Stimulated activated naive B cell treated with anti-CD40 and anti-IgM and Interleukin-4, amounts not matched to agents 10 μg/mL and 1 μg/mL and 100 μg/mL, for 72 hours (primary cell): ENCODE data around the gene IPP.
"Not testable (repeated sequence)": the region's sequence is repeated elsewhere in the genome, so short reads cannot be mapped to it uniquely, and the experiment has no call there.

ENCODE experiments used
- ATAC-seq, 2 donors: fragments of 150-1000 bp; cut with Tn5 transposase; replicated peaks; 2 replicates each; pipeline ENCODE4 v1.10.0; 2021; ENCODE audit warnings: moderate library complexity in 1 of 2
- DNase-seq: peaks from one replicate; pipeline ENCODE4 v3.0.0; 2021
- H3K27ac Mint-ChIP-seq: one replicate; pipeline ENCODE4 v1.8.0; 2022; ENCODE audit warnings: mild to moderate bottlenecking, mixed read lengths
- H3K27me3 Mint-ChIP-seq, 2 donors: one replicate each; pipeline ENCODE4 v1.8.0; 2022; ENCODE audit warnings: mixed read lengths in 2 of 2
- H3K36me3 Mint-ChIP-seq, 2 donors: one replicate each; pipeline ENCODE4 v1.8.0; 2022; ENCODE audit warnings: mixed read lengths in 2 of 2, mild to moderate bottlenecking in 1 of 2
- H3K4me1 Mint-ChIP-seq, 2 donors: one replicate each; pipeline ENCODE4 v1.8.0; 2022; ENCODE audit warnings: mixed read lengths in 2 of 2, mild to moderate bottlenecking in 1 of 2
- H3K4me3 Mint-ChIP-seq, 2 donors: one replicate each; pipeline ENCODE4 v1.8.0; 2022; ENCODE audit warnings: mild to moderate bottlenecking in 2 of 2, mixed read lengths in 2 of 2, moderate library complexity in 1 of 2
- H3K9me3 Mint-ChIP-seq, 2 donors: one replicate each; pipeline ENCODE4 v1.8.0; 2022; ENCODE audit warnings: mixed read lengths in 2 of 2, mild to moderate bottlenecking in 1 of 2

Gene IPP

DNA sequence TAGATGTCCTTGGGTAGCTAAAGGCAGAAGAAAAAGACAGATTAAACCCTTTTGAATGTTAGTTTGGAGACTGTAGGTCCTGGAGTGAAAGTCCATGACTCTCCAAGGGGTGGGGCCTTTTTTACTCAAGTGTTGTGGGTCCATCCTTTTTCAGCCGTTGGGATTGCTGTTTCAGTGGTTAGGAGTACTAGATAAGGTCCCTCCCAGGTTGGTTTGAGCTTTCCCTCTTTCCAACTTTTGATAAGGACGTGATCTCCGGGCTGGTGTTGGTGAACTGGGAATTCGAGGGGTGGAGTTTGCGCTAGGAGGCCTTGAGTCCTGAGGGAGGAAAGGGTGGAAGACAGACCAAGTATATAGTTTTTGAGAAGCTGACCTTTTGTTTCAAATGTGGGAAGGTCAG lies 5.2 kb upstream of the IPP start:
- no peak for ATAC-seq
- Mint-ChIP-seq H3K4me1 (no peaks in the 10 kb centered on the region), H3K27me3 (peaks cover 7 to 8% of the 10 kb centered on the region in 2 donors)

DNA sequence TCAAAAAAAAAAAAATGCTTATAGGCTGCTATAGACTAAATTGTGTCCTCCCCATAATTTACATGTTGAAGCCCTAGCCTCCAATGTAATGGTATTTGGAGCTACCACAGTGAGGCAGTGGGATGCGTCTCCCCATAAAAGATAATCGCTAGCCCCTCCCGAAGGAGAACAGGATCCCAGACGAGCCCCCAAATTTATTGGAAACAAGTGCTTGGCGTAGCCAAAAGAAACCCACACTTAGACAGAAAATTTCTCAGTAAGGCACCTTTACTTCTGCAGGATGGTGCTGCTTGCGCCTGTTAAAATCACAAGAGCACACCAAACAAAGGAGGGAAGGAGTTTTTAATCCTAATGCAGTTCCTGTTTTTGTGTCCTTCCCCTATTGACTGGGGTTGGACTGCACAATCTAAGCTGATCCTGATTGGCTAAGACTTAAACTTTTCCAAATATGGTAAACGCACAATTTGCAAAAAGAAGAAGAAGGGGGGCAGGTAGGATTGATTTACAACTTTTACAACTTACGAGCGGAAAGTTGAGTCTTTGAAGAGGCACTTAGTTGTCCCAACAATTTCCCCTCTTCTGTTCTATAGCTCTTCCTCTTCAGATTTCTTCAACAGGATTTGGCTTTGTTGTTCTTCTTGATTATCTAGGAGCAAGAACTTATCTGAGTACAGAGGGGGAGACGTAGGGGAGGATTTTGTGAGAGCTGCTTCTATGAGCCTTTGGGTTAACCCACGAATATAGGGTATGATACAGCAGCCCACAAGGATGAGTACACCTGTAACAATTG lies 3.0 kb upstream of the IPP start:
- H3K27me3 Mint-ChIP-seq, result no peaks in the 10 kb centered on the region
- H3K4me1 Mint-ChIP-seq, result peaks cover 5 to 6% of the 10 kb centered on the region in 2 donors
- ATAC-seq, result no peak
- peaks cover 0 to 3% of the 10 kb centered on the region in 2 donors for H3K9me3 Mint-ChIP-seq
- H3K27ac Mint-ChIP-seq, result no peak overlapping the region
- no peaks in the 10 kb centered on the region for H3K36me3 Mint-ChIP-seq
- no peak overlapping the region for H3K4me3 Mint-ChIP-seq
- no peak for DNase-seq

More for the DNA sequence above, 5.2 kb upstream of the IPP start:
- DNase-seq, result no peak
- peaks cover 0 to 3% of the 10 kb centered on the region in 2 donors for H3K9me3 Mint-ChIP-seq
- H3K36me3 Mint-ChIP-seq, result no peaks in the 10 kb centered on the region
- H3K27ac Mint-ChIP-seq, result no peak overlapping the region
- no peak overlapping the region for H3K4me3 Mint-ChIP-seq

DNA sequence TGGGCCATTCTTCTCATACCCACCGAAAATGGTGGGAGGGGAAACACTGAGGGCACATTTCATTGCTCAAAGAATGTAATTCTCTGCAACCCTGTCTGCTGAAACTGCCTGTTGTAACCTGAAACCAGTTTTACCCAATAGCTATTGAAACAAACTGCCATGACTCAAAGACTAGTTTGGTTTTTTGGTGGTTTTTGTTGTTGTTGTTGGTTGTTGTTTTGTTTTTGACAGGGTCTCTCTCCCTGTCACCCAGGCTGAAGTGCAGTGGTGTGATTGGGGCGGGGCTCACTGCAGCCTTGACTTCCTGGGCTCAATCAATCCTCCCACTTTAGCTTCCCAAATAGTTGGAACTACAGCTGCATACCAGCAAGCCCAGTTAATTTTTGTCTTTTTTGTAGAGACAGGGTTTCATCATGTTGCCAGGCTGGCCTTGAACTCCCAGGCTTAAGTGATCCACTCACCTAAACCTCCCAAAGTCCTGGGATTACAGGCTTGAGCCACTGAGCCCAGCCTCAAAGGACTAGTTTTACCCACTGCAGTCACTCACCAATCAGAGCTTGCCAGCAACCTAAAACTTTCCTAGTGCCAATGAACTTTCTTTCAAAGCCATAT lies 2.1 kb upstream of the IPP start:
- H3K4me1 Mint-ChIP-seq, result peaks cover 5 to 6% of the 10 kb centered on the region in 2 donors
- no peak overlapping the region for H3K27ac Mint-ChIP-seq
- H3K27me3 Mint-ChIP-seq, result no peaks in the 10 kb centered on the region
- H3K4me3 Mint-ChIP-seq, result no peak overlapping the region
- ATAC-seq (no peak), DNase-seq (no peak)
- no peaks in the 10 kb centered on the region for H3K36me3 Mint-ChIP-seq
- H3K9me3 Mint-ChIP-seq, result peaks cover 0 to 3% of the 10 kb centered on the region in 2 donors

DNA sequence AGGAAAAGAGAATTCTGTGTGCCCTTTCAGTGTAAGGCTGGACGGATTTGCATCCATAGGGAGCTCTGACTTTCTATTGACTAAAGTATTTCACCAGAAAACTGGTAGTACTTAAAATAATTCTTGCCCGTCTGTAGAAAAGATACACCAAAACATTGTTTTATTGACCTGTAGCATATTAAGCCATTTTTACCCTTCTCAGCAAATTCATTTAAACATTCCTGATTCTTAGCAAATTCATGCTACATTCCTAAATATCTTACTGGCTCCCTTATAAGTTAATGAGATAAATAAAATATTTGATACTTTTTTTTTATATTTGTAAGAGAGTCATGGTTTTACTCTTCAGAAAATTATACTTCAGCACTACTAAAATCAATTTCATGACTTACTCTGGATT lies 1.6 kb upstream of the IPP start:
- peak overlapping the region; percentile 80 for H3K27ac Mint-ChIP-seq

DNA sequence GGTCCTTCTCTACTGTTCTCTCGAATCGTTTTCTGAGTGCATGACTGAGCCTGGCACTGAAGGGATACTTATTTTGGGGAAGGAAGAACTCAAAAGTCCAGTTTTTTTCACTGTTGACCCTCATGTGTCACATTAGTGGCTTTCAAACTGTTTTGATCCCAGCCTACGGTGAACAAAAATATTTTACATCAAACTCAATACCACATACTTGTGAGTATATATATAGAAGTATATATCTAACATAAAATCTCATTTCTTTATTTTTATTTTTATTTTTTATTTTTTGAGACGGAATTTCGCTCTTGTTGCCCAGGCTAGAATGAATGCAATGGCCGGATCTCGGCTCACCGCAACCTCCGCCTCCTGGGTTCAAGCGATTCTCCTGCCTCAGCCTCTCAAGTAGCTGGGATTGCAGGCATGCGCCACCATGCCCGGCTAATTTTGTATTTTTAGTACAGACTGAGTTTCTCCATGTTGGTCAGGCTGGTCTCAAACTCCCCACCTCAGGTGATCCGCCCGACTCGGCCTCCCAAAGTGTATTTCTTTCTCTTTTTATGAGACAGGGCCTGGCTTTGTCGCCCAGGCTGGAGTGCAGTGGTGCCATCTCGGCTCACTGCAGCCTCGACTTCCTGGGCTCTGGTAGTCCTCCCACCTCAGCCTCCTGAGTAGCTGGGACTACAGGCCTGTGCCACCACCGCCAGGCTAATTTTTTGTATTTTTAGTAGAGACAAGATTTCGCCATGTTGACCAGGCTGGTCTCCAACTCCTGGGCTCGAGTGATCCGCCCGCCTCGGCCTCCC lies 786 bp upstream of the IPP start:
- Mint-ChIP-seq H3K4me3 (peak overlapping the region; percentile 98 to 100), H3K27ac (peak overlapping the region; percentile 99)
- H3K36me3 Mint-ChIP-seq, ATAC-seq, H3K27me3 Mint-ChIP-seq, H3K4me1 Mint-ChIP-seq, DNase-seq, H3K9me3 Mint-ChIP-seq: not testable (repeated sequence)

More for the DNA sequence above, 1.6 kb upstream of the IPP start:
- Mint-ChIP-seq H3K4me1 (peaks cover 5 to 6% of the 10 kb centered on the region in 2 donors), H3K4me3 (no peak overlapping the region), H3K27me3 (no peaks in the 10 kb centered on the region), H3K36me3 (no peaks in the 10 kb centered on the region), H3K9me3 (peaks cover 0 to 3% of the 10 kb centered on the region in 2 donors)
- DNase-seq (no peak), ATAC-seq (no peak)

DNA sequence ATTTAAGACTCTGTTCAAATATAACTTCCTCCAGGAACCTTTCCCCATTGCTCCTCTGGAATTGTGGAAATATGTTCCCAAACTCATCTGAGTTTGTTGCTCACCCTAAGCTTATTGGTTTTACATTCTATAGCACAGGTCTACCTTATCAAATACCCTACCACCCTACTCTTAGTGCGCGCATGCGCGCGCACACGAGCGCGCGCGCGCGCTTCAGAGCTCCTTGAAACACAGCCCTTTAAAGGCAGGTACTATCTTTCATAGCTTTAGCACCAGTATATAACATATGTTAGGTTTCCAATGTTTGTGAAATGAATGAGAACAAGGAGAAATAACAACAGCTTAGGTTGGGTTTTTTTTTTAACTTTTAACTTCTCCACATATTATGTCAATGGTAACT lies 3.5 kb downstream of the IPP start:
- Mint-ChIP-seq H3K27me3 (no peaks in the 10 kb centered on the region), H3K27ac (no peak overlapping the region), H3K36me3 (peaks cover 8 to 12% of the 10 kb centered on the region in 2 donors), H3K4me1 (peaks cover 5 to 6% of the 10 kb centered on the region in 2 donors), H3K4me3 (no peak overlapping the region), H3K9me3 (no peaks in the 10 kb centered on the region)
- no peak for ATAC-seq
- no peak for DNase-seq

DNA sequence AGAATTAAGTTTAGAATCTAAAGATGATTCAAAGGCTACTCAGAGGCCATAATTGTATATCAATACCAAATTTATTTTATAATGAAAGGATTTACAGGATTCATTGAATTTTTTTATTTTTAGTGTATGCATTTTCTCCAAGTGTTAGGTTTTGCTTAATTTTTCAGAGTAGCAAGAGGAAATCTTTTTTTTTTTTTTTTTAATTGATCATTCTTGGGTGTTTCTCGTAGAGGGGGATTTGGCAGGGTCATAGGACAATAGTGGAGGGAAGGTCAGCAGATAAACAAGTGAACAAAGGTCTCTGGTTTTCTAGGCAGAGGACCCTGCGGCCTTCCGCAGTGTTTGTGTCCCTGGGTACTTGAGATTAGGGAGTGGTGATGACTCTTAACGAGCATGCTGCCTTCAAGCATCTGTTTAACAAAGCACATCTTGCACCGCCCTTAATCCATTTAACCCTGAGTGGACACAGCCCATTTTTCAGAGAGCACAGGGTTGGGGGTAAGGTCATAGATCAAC lies 10.8 kb downstream of the IPP start:
- peaks cover 18 to 22% of the 10 kb centered on the region in 2 donors for H3K36me3 Mint-ChIP-seq
- H3K9me3 Mint-ChIP-seq, DNase-seq, ATAC-seq, H3K27me3 Mint-ChIP-seq, H3K4me1 Mint-ChIP-seq, H3K27ac Mint-ChIP-seq, H3K4me3 Mint-ChIP-seq: not testable (repeated sequence)

DNA sequence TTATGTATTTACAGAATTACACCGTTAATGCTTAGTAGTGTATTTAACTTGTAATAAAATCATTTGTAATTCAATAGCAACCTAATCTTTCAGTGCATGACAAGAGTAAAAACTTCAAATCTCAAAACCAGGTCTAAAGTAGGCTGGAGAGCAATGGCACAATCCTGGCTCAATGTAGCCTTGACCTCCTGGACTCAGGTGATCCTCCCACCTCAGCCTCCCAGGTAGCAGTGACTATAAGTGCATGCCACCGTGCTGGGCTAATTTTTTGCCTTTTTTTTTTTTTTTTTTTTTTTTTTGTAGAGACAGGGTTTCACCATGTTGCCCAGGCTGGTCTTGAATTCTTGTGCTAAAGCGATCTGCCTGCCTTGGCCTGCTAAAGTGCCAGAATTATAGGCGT lies 11.3 kb downstream of the IPP start:
- H3K27ac Mint-ChIP-seq, result no peak overlapping the region
- peaks cover 14 to 19% of the 10 kb centered on the region in 2 donors for H3K36me3 Mint-ChIP-seq
- H3K4me3 Mint-ChIP-seq, result no peak overlapping the region
- peaks cover 0 to 3% of the 10 kb centered on the region in 2 donors for H3K4me1 Mint-ChIP-seq
- no peaks in the 10 kb centered on the region for H3K27me3 Mint-ChIP-seq
- DNase-seq (no peak), ATAC-seq (no peak)
- H3K9me3 Mint-ChIP-seq, result no peaks in the 10 kb centered on the region

DNA sequence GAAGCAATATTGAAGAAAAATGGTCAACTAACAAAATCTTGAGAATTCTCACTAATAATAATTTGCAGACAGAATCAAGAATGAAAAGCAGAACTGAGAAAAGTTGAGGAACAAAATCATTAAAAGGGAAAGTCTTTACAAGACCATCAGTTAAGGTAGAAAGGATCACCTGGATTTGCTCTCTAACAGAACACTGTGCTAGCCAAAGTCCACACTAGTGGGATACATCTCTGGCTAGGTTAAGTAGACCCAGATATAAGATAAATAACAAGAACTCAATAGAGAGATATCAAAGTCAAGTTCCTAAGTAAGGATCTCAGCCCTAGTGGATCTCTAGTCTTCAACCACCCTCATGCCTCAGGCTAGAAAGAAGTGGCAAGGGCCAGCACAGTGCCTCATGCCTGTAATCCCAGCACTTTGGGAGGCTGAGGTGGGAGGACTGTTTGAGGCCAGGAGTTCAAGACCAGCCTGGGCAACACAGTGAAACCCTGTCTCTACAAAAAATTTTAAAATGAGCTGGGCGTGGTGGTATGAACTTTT lies 19.6 kb downstream of the IPP start:
- peaks cover 4 to 5% of the 10 kb centered on the region in 2 donors for H3K36me3 Mint-ChIP-seq
- ATAC-seq (peak; percentile 60 to 65), DNase-seq (no peak)
- no peak overlapping the region for H3K4me3 Mint-ChIP-seq
- H3K27ac Mint-ChIP-seq, result no peak overlapping the region
- H3K4me1 Mint-ChIP-seq, result peaks cover 11 to 12% of the 10 kb centered on the region in 2 donors
- H3K9me3 Mint-ChIP-seq, result no peaks in the 10 kb centered on the region
- no peaks in the 10 kb centered on the region for H3K27me3 Mint-ChIP-seq

DNA sequence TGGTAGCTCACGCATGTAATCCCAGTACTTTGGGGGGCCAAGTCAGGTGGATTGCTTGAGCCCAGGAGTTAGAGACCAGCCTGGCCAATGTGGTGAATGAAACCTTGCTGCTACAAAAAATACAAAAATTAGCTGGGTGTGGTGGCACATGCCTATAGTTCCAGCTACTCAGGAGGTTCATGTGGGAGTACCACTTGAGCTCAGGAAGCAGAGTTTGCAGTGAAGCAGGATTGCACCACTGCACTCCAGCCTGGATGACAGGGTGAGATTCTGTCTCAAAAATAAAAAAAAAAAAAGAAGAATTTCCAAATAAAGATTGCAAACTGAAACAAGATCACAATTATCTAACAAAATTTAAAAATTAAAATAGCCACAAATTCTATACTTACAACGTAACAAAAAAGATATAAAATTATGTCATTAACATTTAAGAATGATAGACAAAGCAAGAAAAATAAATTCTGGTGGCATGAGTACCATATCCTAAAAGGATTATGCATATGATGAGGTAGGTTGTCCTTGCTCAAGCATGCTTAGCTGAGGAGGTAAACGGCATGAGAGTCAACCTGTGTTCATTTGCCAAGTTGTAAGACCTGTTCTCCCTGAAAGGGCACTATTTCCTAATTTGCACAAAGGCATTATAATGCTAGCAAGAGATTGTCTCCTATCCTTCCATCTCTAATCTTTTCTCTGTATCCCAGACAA lies 20.2 kb downstream of the IPP start:
- H3K27ac Mint-ChIP-seq, result no peak overlapping the region
- no peak overlapping the region for H3K4me3 Mint-ChIP-seq
- peaks cover 11 to 12% of the 10 kb centered on the region in 2 donors for H3K4me1 Mint-ChIP-seq
- peak in 1 of 2 donors; percentile 27 for ATAC-seq
- H3K9me3 Mint-ChIP-seq, result no peaks in the 10 kb centered on the region
- peaks cover 4 to 5% of the 10 kb centered on the region in 2 donors for H3K36me3 Mint-ChIP-seq
- DNase-seq, result no peak
- H3K27me3 Mint-ChIP-seq, result no peaks in the 10 kb centered on the region

DNA sequence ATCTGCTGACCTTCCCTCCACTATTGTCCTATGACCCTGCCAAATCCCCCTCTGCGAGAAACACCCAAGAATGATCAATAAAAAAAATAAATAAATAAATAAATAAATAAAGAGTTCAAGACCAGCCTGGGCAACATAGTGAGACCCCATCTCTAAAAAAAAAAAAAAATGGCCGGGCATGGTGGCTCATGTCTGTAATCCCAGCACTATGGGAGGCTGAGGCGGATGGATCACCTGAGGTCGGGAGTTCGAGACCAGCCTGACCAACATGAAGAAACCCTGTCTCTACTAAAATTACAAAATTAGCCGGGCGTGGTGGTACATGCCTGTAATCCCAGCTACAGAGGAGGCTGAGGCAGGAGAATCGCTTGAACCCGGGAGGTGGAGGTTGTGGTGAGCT lies 24.4 kb downstream of the IPP start:
- ATAC-seq, H3K9me3 Mint-ChIP-seq, H3K36me3 Mint-ChIP-seq, DNase-seq, H3K27me3 Mint-ChIP-seq, H3K4me1 Mint-ChIP-seq, H3K4me3 Mint-ChIP-seq, H3K27ac Mint-ChIP-seq: not testable (repeated sequence)

DNA sequence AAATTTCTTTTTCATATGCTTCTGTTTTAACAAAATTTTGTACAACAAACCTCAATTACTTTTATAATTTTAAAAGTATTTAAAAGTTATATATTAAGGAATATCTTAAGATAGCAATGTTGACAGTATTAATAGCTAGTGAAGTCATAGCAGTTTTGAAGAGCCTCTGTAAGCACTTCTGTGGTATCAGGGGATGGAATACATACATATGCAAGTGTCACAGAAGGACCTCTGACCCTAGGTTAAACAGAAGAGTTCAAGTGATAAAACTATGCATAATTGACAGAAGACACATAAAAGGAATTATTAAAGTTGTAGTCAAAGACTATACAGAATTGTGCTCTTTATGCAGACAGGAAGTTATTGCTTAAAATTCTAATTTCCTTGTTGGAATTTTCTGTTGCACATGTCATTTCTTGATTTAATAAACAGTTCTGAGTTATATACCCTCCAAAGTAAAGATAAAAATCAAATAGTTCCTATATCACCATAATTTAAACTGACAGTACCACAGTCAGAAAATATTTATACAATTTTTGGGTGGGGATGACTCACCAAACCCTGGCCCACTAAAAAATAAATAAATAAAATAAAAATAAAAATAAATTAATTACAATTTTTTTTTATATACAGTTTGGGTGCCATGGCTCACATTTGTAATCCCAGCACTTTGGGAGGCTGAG lies 27.1 kb downstream of the IPP start:
- H3K4me3 Mint-ChIP-seq, result no peak overlapping the region
- H3K36me3 Mint-ChIP-seq, result peaks cover under 1 to 4% of the 10 kb centered on the region in 2 donors
- H3K4me1 Mint-ChIP-seq, result no peaks in the 10 kb centered on the region
- H3K9me3 Mint-ChIP-seq, result no peaks in the 10 kb centered on the region
- no peaks in the 10 kb centered on the region for H3K27me3 Mint-ChIP-seq
- H3K27ac Mint-ChIP-seq, result no peak overlapping the region
- DNase-seq (no peak), ATAC-seq (no peak)

DNA sequence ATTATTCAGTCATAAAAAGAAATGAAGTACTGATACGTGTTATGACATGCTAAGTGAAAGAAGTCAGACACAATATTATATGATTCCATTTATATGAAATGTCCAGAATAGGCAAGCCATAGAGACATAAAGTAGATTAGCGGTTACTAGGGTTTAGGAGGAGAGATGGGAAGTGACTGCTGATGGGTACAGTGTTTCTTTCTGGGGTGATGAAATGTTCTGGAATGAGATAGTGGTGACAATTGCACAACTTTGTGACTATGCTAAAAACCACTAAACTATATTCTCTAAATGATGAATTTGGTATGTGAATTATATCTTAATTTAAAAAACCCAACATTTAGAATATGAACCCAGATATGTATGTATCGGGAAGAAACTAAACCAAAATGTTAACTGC lies 27.6 kb downstream of the IPP start:
- no peaks in the 10 kb centered on the region for H3K27me3 Mint-ChIP-seq
- no peaks in the 10 kb centered on the region for H3K9me3 Mint-ChIP-seq
- no peaks in the 10 kb centered on the region for H3K4me1 Mint-ChIP-seq
- H3K36me3 Mint-ChIP-seq, result peaks cover 3 to 4% of the 10 kb centered on the region in 2 donors
- DNase-seq (no peak), ATAC-seq (no peak)
- no peak overlapping the region for H3K27ac Mint-ChIP-seq
- H3K4me3 Mint-ChIP-seq, result no peak overlapping the region
